Adrenal gland (tissue), 12 donors: ENCODE results near the gene STARD5. TPM values are rescaled to one million over a fixed set of nuclear protein-coding genes. Genes with fewer than 3 reads are reported as not detected.

Experiments used
- DNase-seq, 7 donors: peaks; one replicate each; pipeline ENCODE4 v3.0.0-alpha.2; 2019 to 2020
- H3K27ac ChIP-seq, 5 donors: fragments of 200-600 bp; sonication (generic) in 4 of 5; 1 replicate in 3 of 5; 2 replicates in 2 of 5; pipeline versions ENCODE4 v1.5.1 to v1.8.0; 2016 to 2020; ENCODE audit warnings: mild to moderate bottlenecking in 1 of 5
- H3K27me3 ChIP-seq: fragments of 200-600 bp; 2 replicates; pipeline ENCODE4 v1.8.0; 2021
- H3K36me3 ChIP-seq, 2 donors: fragments of 200-600 bp; replicated peaks in 1 of 2; 1 replicate in 1 of 2; 2 replicates in 1 of 2; pipeline versions ENCODE4 v1.5.1 to v1.8.0; 2018 to 2022
- H3K4me1 ChIP-seq, 2 donors: fragments of 200-600 bp; replicated peaks in 1 of 2; 1 replicate in 1 of 2; 2 replicates in 1 of 2; pipeline versions ENCODE4 v1.5.1 to v1.8.0; 2018 to 2021
- H3K4me3 ChIP-seq, 4 donors: fragments of 200-600 bp; sonication (generic) in 3 of 4; one replicate each; pipeline ENCODE4 v1.5.1; 2016 to 2018
- H3K9me3 ChIP-seq, 3 donors: fragments of 200-600 bp; sonication (generic) in 1 of 3; replicated peaks in 1 of 3; 1 replicate in 2 of 3; 2 replicates in 1 of 3; pipeline versions ENCODE4 v1.5.1 to v1.8.0; 2016 to 2021
- POLR2A ChIP-seq, 2 donors: fragments of 450-650 bp; IDR thresholded peaks; one replicate each; pipeline ENCODE4 v1.6.1; 2017; ENCODE audit warnings: antibody characterized with exemption in 2 of 2, mild to moderate bottlenecking in 2 of 2, moderate library complexity in 1 of 2
- WGBS, 4 donors: extraction: QIAGEN DNeasy Blood & Tissue Kit in 2 of 4; methylation state at CpG; one replicate each; pipeline versions ENCODE4 v1.1.5 to v1.1.7; 2013 to 2017; 5-methylcytosine and 5-hydroxymethylcytosine counted together
- intact Hi-C, 2 donors: fragments of 100-400 bp; cut with DNase I; formaldehyde crosslinking; loops; one replicate each; pipeline versions ENCODE4 v1.14.1 to v1.15.0; 2022 to 2023
- polyA plus RNA-seq, 3 donors: library from polyadenylated mRNA; stranded (reverse); fragments of 200-250 nt in 2 of 3; fragments of 350-450 nt in 1 of 3; fragmentation: Illumina TruSeq in 1 of 3; extraction: RNeasy Lipid Tissue Mini Kit (QIAGEN cat#74804) in 1 of 3; gene quantifications; one replicate each; pipeline ENCODE4 v1.2.3, GENCODE V29; 2013 to 2014
- total RNA-seq, 9 donors: library from RNA; depleted of rRNA in 4 of 9; stranded (reverse); fragments of >200 nt in 4 of 9; fragments of 120-200 nt in 1 of 9; fragmentation: NEBNext Ultra II Directional in 1 of 9; extraction: Animal tissue kit (Norgen Biotek cat#: 25700) in 1 of 9; gene quantifications; one replicate each; pipeline versions ENCODE4 v1.1.0 to v1.2.4, GENCODE V29; 2013 to 2023
- TF ChIP-seq, protein P1 (sequence below), 6 experiments: fragments of 450-650 bp in 4 of 6; fragments of 200-600 bp in 2 of 6; sonication (generic) in 1 of 6; IDR thresholded peaks; 1 replicate in 5 of 6; 2 replicates in 1 of 6; pipeline versions ENCODE4 v1.5.1 to v1.8.0; 2016 to 2021; ENCODE audit warnings: antibody characterized with exemption in 6 of 6, mild to moderate bottlenecking in 2 of 6, moderate library complexity in 1 of 6
- donor health status: healthy with polysubstance abuse.
- donor health status: Bipolar disorder and iron deficiency.
- donor health status: DM: yes; HTN: yes; CAD: no.
- donor health status: DM: no; HTN: no; CAD: no.
- donor health status: DM: no; HTN: no; CAD: no.
- donor health status: DM: yes; HTN: yes; CAD: no.

The STARD5 gene
- total and polyA plus RNA-seq, 12 donors, result 0.97 to 6.1 (median 3.5) TPM

- DNase-seq, result peak; percentile 61 to 87 (median 76)
- peak overlapping the region in 4 of 5 donors; percentile 43 to 87 (median 61) for H3K27ac ChIP-seq
- intact Hi-C loops, result loop anchor here in 1 of 2 donors (10.0 kb wide), 1 partner anchor 234 kb away; no protein-coding TSS in a partner anchor
- TF ChIP-seq POLR2A (IDR thresholded peaks at IDR 0.05), result no peak
- TF ChIP-seq, protein P1, sequence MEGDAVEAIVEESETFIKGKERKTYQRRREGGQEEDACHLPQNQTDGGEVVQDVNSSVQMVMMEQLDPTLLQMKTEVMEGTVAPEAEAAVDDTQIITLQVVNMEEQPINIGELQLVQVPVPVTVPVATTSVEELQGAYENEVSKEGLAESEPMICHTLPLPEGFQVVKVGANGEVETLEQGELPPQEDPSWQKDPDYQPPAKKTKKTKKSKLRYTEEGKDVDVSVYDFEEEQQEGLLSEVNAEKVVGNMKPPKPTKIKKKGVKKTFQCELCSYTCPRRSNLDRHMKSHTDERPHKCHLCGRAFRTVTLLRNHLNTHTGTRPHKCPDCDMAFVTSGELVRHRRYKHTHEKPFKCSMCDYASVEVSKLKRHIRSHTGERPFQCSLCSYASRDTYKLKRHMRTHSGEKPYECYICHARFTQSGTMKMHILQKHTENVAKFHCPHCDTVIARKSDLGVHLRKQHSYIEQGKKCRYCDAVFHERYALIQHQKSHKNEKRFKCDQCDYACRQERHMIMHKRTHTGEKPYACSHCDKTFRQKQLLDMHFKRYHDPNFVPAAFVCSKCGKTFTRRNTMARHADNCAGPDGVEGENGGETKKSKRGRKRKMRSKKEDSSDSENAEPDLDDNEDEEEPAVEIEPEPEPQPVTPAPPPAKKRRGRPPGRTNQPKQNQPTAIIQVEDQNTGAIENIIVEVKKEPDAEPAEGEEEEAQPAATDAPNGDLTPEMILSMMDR (IDR thresholded peaks at IDR 0.05), result no peak
- no peaks in the 10 kb centered on the region for H3K9me3 ChIP-seq
- peaks cover 0 to 18% of the 10 kb centered on the region in 2 donors for H3K4me1 ChIP-seq
- no peak overlapping the region for H3K4me3 ChIP-seq
- H3K36me3 ChIP-seq, result no peaks in the 10 kb centered on the region
- WGBS, 4 donors, result 12 to 18% (median 15%) methylated on average over 8 of the region's 8 CpGs
- no peaks in the 10 kb centered on the region for H3K27me3 ChIP-seq
These were observed 14.4 kb upstream of the STARD5 start for GRCh38 chr15:81338170-81339007.

DNA sequence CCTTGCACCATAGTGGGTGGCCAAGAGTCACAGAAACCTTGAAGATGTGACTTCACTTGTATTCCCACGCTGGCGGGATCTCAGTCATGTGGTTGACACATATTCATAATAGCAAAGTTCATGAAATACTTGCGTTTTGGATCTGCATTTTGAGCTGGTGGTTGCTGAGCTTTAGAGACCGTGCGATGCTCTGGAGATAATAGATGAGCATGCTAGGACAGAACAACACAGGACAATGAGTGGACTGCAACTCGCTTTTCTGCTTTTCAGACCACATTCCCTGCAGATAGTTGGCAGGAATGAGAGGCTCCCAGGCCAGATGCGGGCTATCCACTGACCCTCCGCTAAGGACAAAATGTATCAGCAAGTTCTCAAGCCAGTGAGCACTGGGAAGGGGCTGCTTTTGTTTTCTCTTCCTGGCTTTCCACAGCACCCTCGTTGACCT lies 13.8 kb upstream of the STARD5 start:
- Histone ChIP-seq H3K27ac (peak overlapping the region in 3 of 5 donors; percentile 53 to 87 (median 69)), H3K27me3 (no peaks in the 10 kb centered on the region), H3K36me3 (no peaks in the 10 kb centered on the region), H3K4me3 (no peak overlapping the region), H3K9me3 (no peaks in the 10 kb centered on the region), H3K4me1 (peaks cover 0 to 18% of the 10 kb centered on the region in 2 donors)
- no peak for DNase-seq
- intact Hi-C loops, result loop anchor here in 1 of 2 donors (10.0 kb wide), 1 partner anchor 233 kb away; no protein-coding TSS in a partner anchor
- 59 to 77% (median 66%) methylated on average over 8 to 9 of the region's 9 CpGs for WGBS, 4 donors
- TF ChIP-seq POLR2A (IDR thresholded peaks at IDR 0.05), result no peak
- TF ChIP-seq, protein P1 (IDR thresholded peaks at IDR 0.05), result no peak

GRCh38 chr15:81337241-81337640 lies 13.3 kb upstream of the STARD5 start:
- TF ChIP-seq, protein P1 (IDR thresholded peaks at IDR 0.05), result no peak
- TF ChIP-seq POLR2A (IDR thresholded peaks at IDR 0.05), result no peak
- Histone ChIP-seq H3K27ac (peak overlapping the region in 1 of 5 donors; percentile 87), H3K36me3 (no peaks in the 10 kb centered on the region), H3K9me3 (no peaks in the 10 kb centered on the region), H3K4me3 (no peak overlapping the region), H3K4me1 (peaks cover 0 to 18% of the 10 kb centered on the region in 2 donors), H3K27me3 (no peaks in the 10 kb centered on the region)
- no peak for DNase-seq
- 71 to 91% (median 88%) methylated on average over 3 of the region's 3 CpGs for WGBS, 4 donors
- intact Hi-C loops, result loop anchor here in 1 of 2 donors (10.0 kb wide), 1 partner anchor 232 kb away; no protein-coding TSS in a partner anchor

DNA sequence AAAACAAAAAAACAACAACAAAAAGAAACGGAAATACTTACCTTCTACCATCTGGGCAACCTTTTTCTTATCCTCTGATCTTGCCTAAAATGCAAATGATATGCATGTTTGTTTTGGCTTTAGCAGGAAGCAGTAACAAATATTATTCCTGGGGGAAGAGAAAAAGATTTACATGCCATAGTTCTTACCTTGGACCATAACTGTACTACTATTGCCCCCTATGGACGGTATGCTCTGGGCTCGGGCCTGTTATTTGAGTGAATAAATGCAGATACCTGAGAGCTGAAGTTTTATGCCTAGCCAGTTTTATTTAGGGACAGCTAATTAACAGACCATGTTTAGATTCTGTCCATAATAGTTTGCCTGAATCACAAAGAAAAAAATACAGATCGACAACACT lies 12.6 kb upstream of the STARD5 start:
- Histone ChIP-seq H3K27me3 (no peaks in the 10 kb centered on the region), H3K36me3 (no peaks in the 10 kb centered on the region), H3K4me3 (no peak overlapping the region), H3K27ac (no peak overlapping the region), H3K9me3 (no peaks in the 10 kb centered on the region), H3K4me1 (peaks cover 0 to 18% of the 10 kb centered on the region in 2 donors)
- intact Hi-C loops, result loop anchor here in 1 of 2 donors (10.0 kb wide), 1 partner anchor 232 kb away; no protein-coding TSS in a partner anchor
- WGBS, 4 donors, result 89 to 92% (median 90%) methylated on average over 4 of the region's 4 CpGs
- TF ChIP-seq, protein P1 (IDR thresholded peaks at IDR 0.05), result peak in 3 of 6 experiments; percentile 10 to 23 (median 12)
- no peak for TF ChIP-seq POLR2A (IDR thresholded peaks at IDR 0.05)
- DNase-seq, result peak in 1 of 7 donors; percentile 12
